ENCODE measurements around the gene TSACC.

DNA sequence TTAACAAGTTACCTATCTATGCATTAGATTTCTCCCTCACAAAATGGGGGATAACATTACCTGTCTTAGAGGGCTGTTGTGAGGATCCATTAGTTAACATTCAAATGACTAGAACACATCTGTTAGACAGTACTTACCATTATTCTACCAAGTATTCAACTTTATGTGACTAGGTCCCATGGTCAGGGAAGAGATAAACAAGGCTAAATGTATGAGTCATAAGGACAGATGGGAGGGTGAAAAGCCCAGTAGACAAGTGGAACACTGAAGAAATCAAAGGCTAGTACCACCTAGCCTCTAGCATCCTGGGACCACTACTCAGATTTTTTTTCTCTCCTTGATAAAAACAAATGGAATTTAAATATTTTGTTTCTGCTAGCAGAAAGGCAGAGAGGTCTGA lies 30.2 kb upstream of the TSACC start:
- TF ChIP-seq, protein P1, sequence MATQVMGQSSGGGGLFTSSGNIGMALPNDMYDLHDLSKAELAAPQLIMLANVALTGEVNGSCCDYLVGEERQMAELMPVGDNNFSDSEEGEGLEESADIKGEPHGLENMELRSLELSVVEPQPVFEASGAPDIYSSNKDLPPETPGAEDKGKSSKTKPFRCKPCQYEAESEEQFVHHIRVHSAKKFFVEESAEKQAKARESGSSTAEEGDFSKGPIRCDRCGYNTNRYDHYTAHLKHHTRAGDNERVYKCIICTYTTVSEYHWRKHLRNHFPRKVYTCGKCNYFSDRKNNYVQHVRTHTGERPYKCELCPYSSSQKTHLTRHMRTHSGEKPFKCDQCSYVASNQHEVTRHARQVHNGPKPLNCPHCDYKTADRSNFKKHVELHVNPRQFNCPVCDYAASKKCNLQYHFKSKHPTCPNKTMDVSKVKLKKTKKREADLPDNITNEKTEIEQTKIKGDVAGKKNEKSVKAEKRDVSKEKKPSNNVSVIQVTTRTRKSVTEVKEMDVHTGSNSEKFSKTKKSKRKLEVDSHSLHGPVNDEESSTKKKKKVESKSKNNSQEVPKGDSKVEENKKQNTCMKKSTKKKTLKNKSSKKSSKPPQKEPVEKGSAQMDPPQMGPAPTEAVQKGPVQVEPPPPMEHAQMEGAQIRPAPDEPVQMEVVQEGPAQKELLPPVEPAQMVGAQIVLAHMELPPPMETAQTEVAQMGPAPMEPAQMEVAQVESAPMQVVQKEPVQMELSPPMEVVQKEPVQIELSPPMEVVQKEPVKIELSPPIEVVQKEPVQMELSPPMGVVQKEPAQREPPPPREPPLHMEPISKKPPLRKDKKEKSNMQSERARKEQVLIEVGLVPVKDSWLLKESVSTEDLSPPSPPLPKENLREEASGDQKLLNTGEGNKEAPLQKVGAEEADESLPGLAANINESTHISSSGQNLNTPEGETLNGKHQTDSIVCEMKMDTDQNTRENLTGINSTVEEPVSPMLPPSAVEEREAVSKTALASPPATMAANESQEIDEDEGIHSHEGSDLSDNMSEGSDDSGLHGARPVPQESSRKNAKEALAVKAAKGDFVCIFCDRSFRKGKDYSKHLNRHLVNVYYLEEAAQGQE (IDR thresholded peaks at IDR 0.05; ENCODE audit: insufficient read depth in 1 of 2, low read depth in 2 of 2, low read length in 2 of 2) = no peak
- TF ChIP-seq TAF1 (IDR thresholded peaks at IDR 0.05; ENCODE audit: borderline replicate concordance, insufficient read depth, low read length) (no peak), POLR2AphosphoS5 (IDR thresholded peaks at IDR 0.05; ENCODE audit: low read depth, low read length) (no peak), SIN3A (IDR thresholded peaks at IDR 0.05; ENCODE audit: borderline replicate concordance, insufficient read depth, low read length) (no peak)

Measured in PFSK-1 (cell line).